ENCODE data around the gene DHRS11.

The DHRS11 gene

GRCh38 chr17:36591434-36592315 lies at the start of gene DHRS11:
TSS of gene DHRS11 (plus strand) at chr17:36591879. CDS start at chr17:36592010, 131 bp downstream.
- peak; percentile 82 for DNase-seq (ENCODE audit: low read depth)

GRCh38 chr17:36542755-36543154 lies 48.9 kb upstream of the DHRS11 start:
- DNase-seq (ENCODE audit: low read depth), result no peak

GRCh38 chr17:36544044-36544306 lies 47.7 kb upstream of the DHRS11 start:
- no peak for DNase-seq (ENCODE audit: low read depth)

- DNase-seq (ENCODE audit: low read depth), result peak; percentile 85
Observed at GRCh38 chr17:36544307-36545076, 47.2 kb upstream of the DHRS11 start, which contains the start of gene GGNBP2. TSS of gene GGNBP2 (plus strand) at chr17:36544919. CDS start at chr17:36545725, 806 bp downstream.

- no peak for DNase-seq (ENCODE audit: low read depth)
Observed at GRCh38 chr17:36545077-36545464, 46.6 kb upstream of the DHRS11 start.

- peak; percentile 96 for DNase-seq (ENCODE audit: low read depth)
Observed at GRCh38 chr17:36545465-36546417, 45.9 kb upstream of the DHRS11 start.

GRCh38 chr17:36546418-36547093 lies 45.1 kb upstream of the DHRS11 start:
- no peak for DNase-seq (ENCODE audit: low read depth)

GRCh38 chr17:36547776-36548175 lies 43.9 kb upstream of the DHRS11 start:
- DNase-seq (ENCODE audit: low read depth), result no peak

GRCh38 chr17:36550491-36551417 lies 40.9 kb upstream of the DHRS11 start:
- no peak for DNase-seq (ENCODE audit: low read depth)

GRCh38 chr17:36553459-36553858 lies 38.2 kb upstream of the DHRS11 start:
- no peak for DNase-seq (ENCODE audit: low read depth)

GRCh38 chr17:36566081-36566480 lies 25.6 kb upstream of the DHRS11 start:
- no peak for DNase-seq (ENCODE audit: low read depth)

- DNase-seq (ENCODE audit: low read depth), result no peak
Observed at GRCh38 chr17:36575028-36575427, 16.7 kb upstream of the DHRS11 start.

- DNase-seq (ENCODE audit: low read depth), result no peak
Observed at GRCh38 chr17:36576793-36577192, 14.9 kb upstream of the DHRS11 start.

- no peak for DNase-seq (ENCODE audit: low read depth)
Observed at GRCh38 chr17:36578671-36579070, 13.0 kb upstream of the DHRS11 start.

- DNase-seq (ENCODE audit: low read depth), result no peak
Observed at GRCh38 chr17:36583787-36584186, 7.9 kb upstream of the DHRS11 start.

GRCh38 chr17:36586138-36586537 lies 5.5 kb upstream of the DHRS11 start:
- DNase-seq (ENCODE audit: low read depth), result no peak

- no peak for DNase-seq (ENCODE audit: low read depth)
Observed at GRCh38 chr17:36590082-36590481, 1.6 kb upstream of the DHRS11 start.

- DNase-seq (ENCODE audit: low read depth), result no peak
Observed at GRCh38 chr17:36592316-36592715, 637 bp downstream of the DHRS11 start.

- DNase-seq (ENCODE audit: low read depth), result no peak
Observed at GRCh38 chr17:36592716-36593321, 1.1 kb downstream of the DHRS11 start.

Measured in activated T-cell treated with anti-CD3 and anti-CD28 coated beads for 24 hours (primary cell).